ENCODE measurements around the gene LRCH4. TPM values are rescaled to one million over a fixed set of nuclear protein-coding genes. Genes with fewer than 3 reads are reported as not detected.

LRCH4 gene
- total RNA-seq, 2 donors from 2014 or later: 23.0 to 46.2 TPM

GRCh38 chr7:100576384-100576993, 9.4 kb downstream of the LRCH4 start:
- peaks cover 75% of the 10 kb centered on the region for H3K36me3 ChIP-seq
- no peak for DNase-seq (ENCODE audit: low spot score)
- no peak overlapping the region for H3K4me3 ChIP-seq
- no peak for TF ChIP-seq CTCF (IDR thresholded peaks at IDR 0.05)
- no peak overlapping the region for H3K27ac ChIP-seq
- H3K27me3 ChIP-seq: no peaks in the 10 kb centered on the region
- no peaks in the 10 kb centered on the region for H3K4me1 ChIP-seq
- no peaks in the 10 kb centered on the region for H3K9me3 ChIP-seq

- Histone ChIP-seq H3K27ac (no peak overlapping the region), H3K4me3 (no peak overlapping the region), H3K27me3 (no peaks in the 10 kb centered on the region), H3K36me3 (peaks cover 68% of the 10 kb centered on the region), H3K9me3 (no peaks in the 10 kb centered on the region), H3K4me1 (no peaks in the 10 kb centered on the region)
- no peak for TF ChIP-seq CTCF (IDR thresholded peaks at IDR 0.05)
- DNase-seq (ENCODE audit: low spot score): no peak
These were observed 10.1 kb downstream of the LRCH4 start for GRCh38 chr7:100575746-100576383.

GRCh38 chr7:100575206-100575631, 10.7 kb downstream of the LRCH4 start:
- Histone ChIP-seq H3K4me3 (no peak overlapping the region), H3K27me3 (no peaks in the 10 kb centered on the region), H3K36me3 (peaks cover 62% of the 10 kb centered on the region), H3K4me1 (peaks cover 0 to 4% of the 10 kb centered on the region in 2 donors), H3K27ac (no peak overlapping the region), H3K9me3 (no peaks in the 10 kb centered on the region)
- DNase-seq (ENCODE audit: low spot score): no peak
- TF ChIP-seq CTCF (IDR thresholded peaks at IDR 0.05): no peak

- Histone ChIP-seq H3K27ac (no peak overlapping the region), H3K9me3 (no peaks in the 10 kb centered on the region), H3K36me3 (peaks cover 56% of the 10 kb centered on the region), H3K27me3 (no peaks in the 10 kb centered on the region), H3K4me1 (peaks cover 0 to 10% of the 10 kb centered on the region in 2 donors), H3K4me3 (no peak overlapping the region)
- DNase-seq (ENCODE audit: low spot score): no peak
- no peak for TF ChIP-seq CTCF (IDR thresholded peaks at IDR 0.05)
These were observed 11.3 kb downstream of the LRCH4 start for GRCh38 chr7:100574362-100575205.

- TF ChIP-seq CTCF (IDR thresholded peaks at IDR 0.05): no peak
- Histone ChIP-seq H3K4me3 (no peak within 1 kb of the TSS), H3K4me1 (peaks cover 0 to 17% of the 10 kb centered on the region in 2 donors), H3K27ac (no peak within 1 kb of the TSS), H3K27me3 (no peaks in the 10 kb centered on the region), H3K36me3 (peaks cover 49% of the 10 kb centered on the region), H3K9me3 (no peaks in the 10 kb centered on the region)
- DNase-seq (ENCODE audit: low spot score): no peak
These were observed 12.1 kb downstream of the LRCH4 start, which contains the start of gene SAP25 for GRCh38 chr7:100573691-100574361. SAP25 (minus strand) TSS chr7:100573900; CDS start chr7:100573742, 158 bp downstream.

All from right atrium auricular region (tissue), 2 donors.